MM.1S (cell line): ENCODE measurements around the gene BRD1.

ENCODE experiments used
- DNase-seq: peaks from one replicate; pipeline ENCODE4 v3.0.0-alpha.2; 2015
- H2AFZ ChIP-seq: fragments of 300-600 bp; sonication (generic); 2 replicates; pipeline ENCODE4 v1.6.0; 2016; ENCODE audit warnings: antibody characterized with exemption, low read length
- H3F3A ChIP-seq: fragments of 300-600 bp; sonication (generic); 2 replicates; pipeline ENCODE4 v1.6.1; 2016; ENCODE audit warnings: mild to moderate bottlenecking, antibody characterized with exemption, low read length, moderate library complexity, mixed read lengths; ENCODE audit not compliant: insufficient read depth
- H3K27ac ChIP-seq: fragments of 300-600 bp; sonication (generic); 2 replicates; pipeline ENCODE4 v1.5.1; 2016; ENCODE audit warnings: mild to moderate bottlenecking, low read length
- H3K27me3 ChIP-seq: fragments of 300-600 bp; sonication (generic); replicated peaks from 2 replicates; pipeline ENCODE4 v1.6.0; 2016; ENCODE audit warnings: low read length; ENCODE audit not compliant: insufficient read depth
- H3K36me3 ChIP-seq: fragments of 300-600 bp; sonication (generic); replicated peaks from 2 replicates; pipeline ENCODE4 v1.6.1; 2016; ENCODE audit warnings: mild to moderate bottlenecking, low read length, mixed read lengths; ENCODE audit not compliant: insufficient read depth
- H3K4me1 ChIP-seq: fragments of 300-600 bp; sonication (generic); 2 replicates; pipeline ENCODE4 v1.6.1; 2016; ENCODE audit warnings: low read length, mixed read lengths
- H3K4me2 ChIP-seq: fragments of 300-600 bp; sonication (generic); 2 replicates; pipeline ENCODE4 v1.6.0; 2016; ENCODE audit warnings: low read depth, low read length
- H3K4me3 ChIP-seq: fragments of 300-600 bp; sonication (generic); 2 replicates; pipeline ENCODE4 v1.5.1; 2016; ENCODE audit warnings: low read length, mixed read lengths
- H3K79me2 ChIP-seq: fragments of 300-600 bp; sonication (generic); 2 replicates; pipeline ENCODE4 v1.6.1; 2016; ENCODE audit warnings: mixed run types, low read length, mixed read lengths
- H3K9ac ChIP-seq: fragments of 300-600 bp; sonication (generic); 2 replicates; pipeline ENCODE4 v1.6.1; 2016; ENCODE audit warnings: low read length, mixed read lengths
- H3K9me2 ChIP-seq: fragments of 300-600 bp; sonication (generic); replicated peaks from 2 replicates; pipeline ENCODE4 v1.6.1; 2016; ENCODE audit warnings: mild to moderate bottlenecking, low read length, mixed read lengths; ENCODE audit not compliant: insufficient read depth
- H3K9me3 ChIP-seq: fragments of 300-600 bp; sonication (generic); replicated peaks from 2 replicates; pipeline ENCODE4 v1.6.1; 2016; ENCODE audit warnings: mild to moderate bottlenecking, low read length, mixed read lengths; ENCODE audit not compliant: insufficient read depth
- H4K20me1 ChIP-seq: fragments of 300-600 bp; sonication (generic); 2 replicates; pipeline ENCODE4 v1.6.1; 2016; ENCODE audit warnings: mild to moderate bottlenecking, low read length, moderate library complexity, mixed read lengths; ENCODE audit not compliant: insufficient read depth
- EZH2 ChIP-seq: fragments of 300-600 bp; sonication (generic); optimal IDR thresholded peaks from 2 replicates; pipeline ENCODE3; 2017; ENCODE audit warnings: low read depth, mild to moderate bottlenecking, antibody characterized with exemption, low read length, mixed read lengths
- EZH2phosphoT487 ChIP-seq: fragments of 300-600 bp; sonication (generic); IDR thresholded peaks from 2 replicates; pipeline ENCODE4 v1.6.1; 2018; ENCODE audit warnings: antibody characterized with exemption, low read length
- TF ChIP-seq, protein P1 (sequence below): fragments of 300-600 bp; sonication (generic); IDR thresholded peaks from 2 replicates; pipeline ENCODE4 v1.5.1; 2016; ENCODE audit warnings: antibody characterized with exemption, low read length, mixed read lengths

Gene BRD1

DNA sequence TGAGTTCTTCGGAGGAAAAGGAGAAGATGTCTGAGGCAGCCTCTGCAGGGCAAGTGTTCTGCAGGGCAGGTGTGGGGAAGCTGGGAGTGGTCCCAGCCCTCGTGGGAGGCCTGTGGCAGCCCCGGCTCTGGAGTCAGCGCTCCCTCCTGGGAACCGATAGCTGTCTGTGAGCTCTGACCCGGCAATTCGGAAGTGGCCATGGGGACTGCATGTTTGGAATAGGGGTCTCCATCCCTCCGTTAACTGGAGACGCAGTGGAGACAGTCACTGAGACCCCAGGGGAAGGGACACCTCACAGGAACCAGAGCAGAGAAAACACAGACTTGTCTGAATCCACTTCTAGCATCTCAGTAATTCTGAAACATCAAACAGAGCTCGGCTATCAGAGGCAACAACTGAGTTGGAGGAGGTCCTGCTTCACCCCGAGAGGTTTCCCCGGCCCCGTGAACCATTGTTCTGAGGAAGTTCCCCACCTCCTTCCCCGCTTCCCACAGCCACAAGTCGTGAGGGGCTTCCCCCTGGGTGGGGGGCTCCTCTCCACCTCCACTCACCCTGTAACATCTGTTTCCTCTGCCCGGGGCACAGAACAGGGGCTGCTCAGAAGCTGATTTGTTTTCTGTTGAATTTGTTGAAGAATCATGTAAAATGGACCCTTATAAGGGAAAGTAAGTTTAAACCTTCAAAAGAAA is 99.6 kb downstream of the BRD1 start:
- TF ChIP-seq EZH2 = peak; percentile 41
- TF ChIP-seq, protein P1, sequence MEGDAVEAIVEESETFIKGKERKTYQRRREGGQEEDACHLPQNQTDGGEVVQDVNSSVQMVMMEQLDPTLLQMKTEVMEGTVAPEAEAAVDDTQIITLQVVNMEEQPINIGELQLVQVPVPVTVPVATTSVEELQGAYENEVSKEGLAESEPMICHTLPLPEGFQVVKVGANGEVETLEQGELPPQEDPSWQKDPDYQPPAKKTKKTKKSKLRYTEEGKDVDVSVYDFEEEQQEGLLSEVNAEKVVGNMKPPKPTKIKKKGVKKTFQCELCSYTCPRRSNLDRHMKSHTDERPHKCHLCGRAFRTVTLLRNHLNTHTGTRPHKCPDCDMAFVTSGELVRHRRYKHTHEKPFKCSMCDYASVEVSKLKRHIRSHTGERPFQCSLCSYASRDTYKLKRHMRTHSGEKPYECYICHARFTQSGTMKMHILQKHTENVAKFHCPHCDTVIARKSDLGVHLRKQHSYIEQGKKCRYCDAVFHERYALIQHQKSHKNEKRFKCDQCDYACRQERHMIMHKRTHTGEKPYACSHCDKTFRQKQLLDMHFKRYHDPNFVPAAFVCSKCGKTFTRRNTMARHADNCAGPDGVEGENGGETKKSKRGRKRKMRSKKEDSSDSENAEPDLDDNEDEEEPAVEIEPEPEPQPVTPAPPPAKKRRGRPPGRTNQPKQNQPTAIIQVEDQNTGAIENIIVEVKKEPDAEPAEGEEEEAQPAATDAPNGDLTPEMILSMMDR = no peak
- TF ChIP-seq EZH2phosphoT487 = no peak
- Histone ChIP-seq H3K4me1 (no peaks in the 10 kb centered on the region), H3K79me2 (no peaks in the 10 kb centered on the region), H3F3A (no peaks in the 10 kb centered on the region), H3K4me2 (no peak overlapping the region), H3K9ac (no peak overlapping the region), H3K9me3 (no peaks in the 10 kb centered on the region), H3K36me3 (no peaks in the 10 kb centered on the region), H4K20me1 (no peaks in the 10 kb centered on the region), H3K9me2 (no peaks in the 10 kb centered on the region), H3K27ac (no peak overlapping the region), H3K4me3 (no peak overlapping the region), H3K27me3 (peaks cover 91% of the 10 kb centered on the region), H2AFZ (no peak overlapping the region)
- no peak for DNase-seq

DNA sequence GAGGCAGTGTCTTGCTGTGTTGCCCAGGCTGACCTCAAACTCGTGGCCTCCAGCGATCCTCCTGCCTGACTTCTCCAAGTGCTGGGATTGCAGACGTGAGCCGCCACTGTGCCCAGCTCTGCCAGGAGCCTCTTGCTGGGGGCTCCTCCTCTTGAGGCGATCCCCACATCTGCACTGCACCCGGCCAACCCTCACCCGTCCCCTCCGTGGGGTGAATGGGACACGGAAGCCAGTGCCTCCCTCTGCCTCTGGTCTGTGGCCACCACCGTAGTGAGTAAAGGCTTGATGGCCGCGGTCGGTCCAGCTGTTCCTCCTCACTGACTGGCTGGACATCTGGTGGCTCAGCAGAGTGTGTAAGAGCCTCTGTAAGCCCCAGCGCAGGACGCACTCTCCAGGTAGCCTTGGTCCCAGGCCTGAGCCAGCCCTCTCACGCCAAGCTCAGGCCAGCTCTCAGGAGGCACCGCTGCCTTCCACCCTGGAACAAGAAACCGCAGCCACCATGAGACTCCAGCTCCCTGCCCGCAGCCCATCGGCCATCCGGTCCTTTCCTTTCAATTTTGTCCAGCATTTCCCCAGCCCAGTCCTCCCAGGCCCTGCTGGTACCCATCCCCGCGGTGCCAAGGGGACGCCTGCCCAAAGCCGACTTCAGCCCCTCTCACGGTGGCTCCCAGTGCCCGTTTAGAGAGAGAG is 100.3 kb downstream of the BRD1 start:
- no peak overlapping the region for H3K4me2 ChIP-seq
- H3F3A ChIP-seq = no peaks in the 10 kb centered on the region

DNA sequence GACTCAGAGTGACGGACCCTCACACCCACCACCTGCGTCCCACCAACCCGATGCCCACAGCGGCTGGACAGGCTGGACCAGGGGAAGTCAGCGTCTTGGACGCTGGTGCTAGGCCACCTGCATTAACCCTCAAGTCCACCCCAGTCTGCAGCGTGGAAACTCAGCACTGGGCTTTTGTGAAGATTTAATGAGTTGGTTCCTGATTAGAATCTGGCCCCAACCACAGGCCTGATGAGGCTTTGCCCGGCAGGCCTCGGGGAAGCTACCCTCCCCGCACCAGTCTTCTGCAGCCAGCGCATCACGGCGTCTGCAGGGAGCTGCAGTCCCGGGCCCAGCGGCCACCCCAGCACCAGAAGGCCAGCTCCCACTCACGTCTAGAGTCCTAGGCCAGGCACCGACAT is 101.0 kb downstream of the BRD1 start:
- no peak overlapping the region for H2AFZ ChIP-seq
- H3K9me2 ChIP-seq = no peaks in the 10 kb centered on the region
- no peaks in the 10 kb centered on the region for H3F3A ChIP-seq
- no peaks in the 10 kb centered on the region for H4K20me1 ChIP-seq
- H3K27ac ChIP-seq = no peak overlapping the region
- no peaks in the 10 kb centered on the region for H3K79me2 ChIP-seq
- no peak overlapping the region for H3K4me3 ChIP-seq
- TF ChIP-seq, protein P1 = no peak
- TF ChIP-seq EZH2phosphoT487 = no peak
- no peak for TF ChIP-seq EZH2
- H3K36me3 ChIP-seq = no peaks in the 10 kb centered on the region
- H3K9ac ChIP-seq = no peak overlapping the region
- no peaks in the 10 kb centered on the region for H3K9me3 ChIP-seq
- no peaks in the 10 kb centered on the region for H3K4me1 ChIP-seq
- DNase-seq = no peak
- H3K27me3 ChIP-seq = peaks cover 80% of the 10 kb centered on the region
- H3K4me2 ChIP-seq = no peak overlapping the region

More for the DNA sequence above, 100.3 kb downstream of the BRD1 start:
- Histone ChIP-seq H3K9ac (no peak overlapping the region), H3K9me2 (no peaks in the 10 kb centered on the region), H3K4me1 (no peaks in the 10 kb centered on the region), H3K27me3 (peaks cover 84% of the 10 kb centered on the region), H3K79me2 (no peaks in the 10 kb centered on the region), H4K20me1 (no peaks in the 10 kb centered on the region), H3K36me3 (no peaks in the 10 kb centered on the region), H3K27ac (no peak overlapping the region), H3K9me3 (no peaks in the 10 kb centered on the region), H2AFZ (no peak overlapping the region), H3K4me3 (no peak overlapping the region)
- TF ChIP-seq, protein P1 = no peak
- TF ChIP-seq EZH2phosphoT487 (no peak), EZH2 (no peak)
- DNase-seq = no peak
